Neural cell (in vitro differentiated cells): ENCODE results near the gene KCTD19. TPM values are rescaled to one million over a fixed set of nuclear protein-coding genes. Genes with fewer than 3 reads are reported as not detected.

Experiments used
- H2AFZ ChIP-seq: fragments of 200-600, 300-800 bp; sonication (generic), shearing (Covaris generic); 2 replicates; pipeline ENCODE4 v1.6.0; 2014; ENCODE audit warnings: low read depth, mild to moderate bottlenecking, antibody characterized with exemption, low read length, moderate library complexity
- H3F3A ChIP-seq: fragments of 200-600 bp; shearing (Covaris generic); 2 replicates; pipeline ENCODE4 v1.6.1; 2016; ENCODE audit warnings: mild to moderate bottlenecking, moderate library complexity, mixed read lengths, antibody characterized with exemption, low read length; ENCODE audit not compliant: insufficient read depth, poor library complexity, severe bottlenecking
- H3K27ac ChIP-seq: fragments of 200-600, 300-800 bp; sonication (generic), shearing (Covaris generic); 2 replicates; pipeline ENCODE4 v1.5.1; 2014; ENCODE audit warnings: mild to moderate bottlenecking, low read length, moderate library complexity
- H3K27me3 ChIP-seq: fragments of 300-800, 200-600 bp; sonication (generic), shearing (Covaris generic); 2 replicates; pipeline ENCODE4 v1.6.0; 2014; ENCODE audit warnings: mild to moderate bottlenecking, low read depth, low read length, moderate library complexity; ENCODE audit not compliant: insufficient read depth
- H3K36me3 ChIP-seq: fragments of 300-800, 200-600 bp; sonication (generic), shearing (Covaris generic); 2 replicates; pipeline ENCODE4 v1.5.1; 2014; ENCODE audit warnings: mild to moderate bottlenecking, antibody characterized with exemption, low read length, moderate library complexity; ENCODE audit not compliant: insufficient read depth
- H3K4me2 ChIP-seq: fragments of 300-800, 200-600 bp; sonication (generic), shearing (Covaris generic); 2 replicates; pipeline ENCODE4 v1.6.0; 2014; ENCODE audit warnings: mild to moderate bottlenecking, low read length
- H3K4me3 ChIP-seq: fragments of 300-800, 200-600 bp; sonication (generic), shearing (Covaris generic); 2 replicates; pipeline ENCODE4 v1.5.1; 2014; ENCODE audit warnings: mild to moderate bottlenecking, low read length, moderate library complexity
- H3K79me2 ChIP-seq: fragments of 200-600 bp; shearing (Covaris generic); replicated peaks from 2 replicates; pipeline ENCODE4 v1.6.0; 2014; ENCODE audit warnings: mild to moderate bottlenecking, low read length, moderate library complexity; ENCODE audit not compliant: insufficient read depth
- H3K9ac ChIP-seq: fragments of 300-800, 200-600 bp; sonication (generic), shearing (Covaris generic); 2 replicates; pipeline ENCODE4 v1.6.1; 2016; ENCODE audit warnings: mild to moderate bottlenecking, low read length, mixed read lengths
- H3K9me2 ChIP-seq: fragments of 200-600 bp; shearing (Covaris generic); 2 replicates; pipeline ENCODE4 v1.6.1; 2016; ENCODE audit warnings: mild to moderate bottlenecking, low read length, mixed read lengths; ENCODE audit not compliant: insufficient read depth
- H3K9me3 ChIP-seq: fragments of 200-600, 300-800 bp; sonication (generic), shearing (Covaris generic); 2 replicates; pipeline ENCODE4 v1.6.1; 2016; ENCODE audit warnings: mild to moderate bottlenecking, mixed run types, low read length, moderate library complexity, mixed read lengths
- H4K20me1 ChIP-seq: fragments of 200-600 bp; shearing (Covaris generic); 2 replicates; pipeline ENCODE4 v1.6.1; 2016; ENCODE audit warnings: mild to moderate bottlenecking, mixed run types; ENCODE audit not compliant: insufficient read depth
- EP300 ChIP-seq: fragments of 450-650 bp; conservative IDR thresholded peaks from 2 replicates; pipeline ENCODE4 v1.6.1; 2014; ENCODE audit warnings: antibody characterized with exemption, mild to moderate bottlenecking, moderate library complexity; ENCODE audit not compliant: poor library complexity, severe bottlenecking
- EZH2 ChIP-seq: fragments of 200-600, 300-800 bp; shearing (Covaris generic), sonication (generic); IDR thresholded peaks from 2 replicates; pipeline ENCODE4 v1.6.1; 2014; ENCODE audit warnings: antibody characterized with exemption, low read length, borderline replicate concordance, mild to moderate bottlenecking; ENCODE audit not compliant: insufficient read depth, poor library complexity, severe bottlenecking
- MXI1 ChIP-seq: fragments of 450-650 bp; conservative IDR thresholded peaks from 2 replicates; pipeline ENCODE4 v1.6.1; 2014; ENCODE audit warnings: antibody characterized with exemption, mild to moderate bottlenecking; ENCODE audit not compliant: poor library complexity, severe bottlenecking
- POLR2AphosphoS5 ChIP-seq: IDR thresholded peaks from 2 replicates; pipeline ENCODE4 v1.6.1; 2012
- RAD21 ChIP-seq: fragments of 450-650 bp; conservative IDR thresholded peaks from 2 replicates; pipeline ENCODE4 v1.6.1; 2014; ENCODE audit warnings: antibody characterized with exemption, mild to moderate bottlenecking, moderate library complexity
- SMC3 ChIP-seq: fragments of 450-650 bp; conservative IDR thresholded peaks from 2 replicates; pipeline ENCODE4 v1.6.1; 2014; ENCODE audit warnings: antibody characterized with exemption, mild to moderate bottlenecking, moderate library complexity; ENCODE audit not compliant: poor library complexity
- TAF1 ChIP-seq: IDR thresholded peaks from 2 replicates; pipeline ENCODE4 v1.6.1; 2012; ENCODE audit warnings: low read depth
- polyA plus RNA-seq: library from polyadenylated mRNA; depleted of rRNA; stranded (reverse); fragments of >200 nt; gene quantifications from 2 replicates; pipeline ENCODE4 v1.2.3, GENCODE V29; 2014
- TF ChIP-seq, protein P1 (sequence below): IDR thresholded peaks from 2 replicates; pipeline ENCODE4 v1.6.1; 2012; ENCODE audit warnings: borderline replicate concordance
- TF ChIP-seq, protein P2 (sequence below): fragments of 450-650 bp; IDR thresholded peaks from 2 replicates; pipeline ENCODE4 v1.5.1; 2014; ENCODE audit warnings: antibody characterized with exemption, mild to moderate bottlenecking, moderate library complexity; ENCODE audit not compliant: poor library complexity, severe bottlenecking

KCTD19 gene
- polyA plus RNA-seq, 1 donor from 2014 or later: 0.45 TPM

DNA sequence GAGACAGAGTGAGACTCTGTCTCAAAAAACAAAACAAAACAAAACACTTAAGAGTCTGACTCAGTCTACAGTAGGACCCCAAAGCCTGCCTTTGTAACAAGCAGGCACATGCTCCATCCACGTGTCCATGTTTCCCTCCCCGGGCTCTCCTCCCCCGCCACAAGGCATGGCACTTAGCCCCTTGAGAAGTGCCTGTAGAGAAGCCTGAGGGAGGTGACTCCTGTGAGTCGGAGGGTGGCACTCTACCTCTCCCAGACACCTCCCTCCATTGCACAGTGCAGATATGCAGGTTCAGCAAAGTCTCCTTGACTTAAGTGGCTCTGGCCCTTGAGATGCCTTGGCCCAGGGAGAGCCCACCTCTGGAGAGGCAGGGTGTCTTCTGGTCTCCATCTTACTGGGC lies 86.0 kb downstream of the KCTD19 start:
- Histone ChIP-seq H3K9me3 (no peaks in the 10 kb centered on the region), H2AFZ (no peak overlapping the region), H3K9me2 (no peaks in the 10 kb centered on the region), H3K27me3 (no peaks in the 10 kb centered on the region), H3K4me3 (no peak overlapping the region), H4K20me1 (no peaks in the 10 kb centered on the region), H3K79me2 (no peaks in the 10 kb centered on the region), H3K4me2 (no peak overlapping the region), H3F3A (no peaks in the 10 kb centered on the region), H3K9ac (no peak overlapping the region), H3K36me3 (no peaks in the 10 kb centered on the region), H3K27ac (no peak overlapping the region)
- TF ChIP-seq RAD21 (no peak), POLR2AphosphoS5 (no peak), TAF1 (no peak), EP300 (no peak), SMC3 (no peak), EZH2 (no peak), MXI1 (no peak)
- TF ChIP-seq, protein P1, sequence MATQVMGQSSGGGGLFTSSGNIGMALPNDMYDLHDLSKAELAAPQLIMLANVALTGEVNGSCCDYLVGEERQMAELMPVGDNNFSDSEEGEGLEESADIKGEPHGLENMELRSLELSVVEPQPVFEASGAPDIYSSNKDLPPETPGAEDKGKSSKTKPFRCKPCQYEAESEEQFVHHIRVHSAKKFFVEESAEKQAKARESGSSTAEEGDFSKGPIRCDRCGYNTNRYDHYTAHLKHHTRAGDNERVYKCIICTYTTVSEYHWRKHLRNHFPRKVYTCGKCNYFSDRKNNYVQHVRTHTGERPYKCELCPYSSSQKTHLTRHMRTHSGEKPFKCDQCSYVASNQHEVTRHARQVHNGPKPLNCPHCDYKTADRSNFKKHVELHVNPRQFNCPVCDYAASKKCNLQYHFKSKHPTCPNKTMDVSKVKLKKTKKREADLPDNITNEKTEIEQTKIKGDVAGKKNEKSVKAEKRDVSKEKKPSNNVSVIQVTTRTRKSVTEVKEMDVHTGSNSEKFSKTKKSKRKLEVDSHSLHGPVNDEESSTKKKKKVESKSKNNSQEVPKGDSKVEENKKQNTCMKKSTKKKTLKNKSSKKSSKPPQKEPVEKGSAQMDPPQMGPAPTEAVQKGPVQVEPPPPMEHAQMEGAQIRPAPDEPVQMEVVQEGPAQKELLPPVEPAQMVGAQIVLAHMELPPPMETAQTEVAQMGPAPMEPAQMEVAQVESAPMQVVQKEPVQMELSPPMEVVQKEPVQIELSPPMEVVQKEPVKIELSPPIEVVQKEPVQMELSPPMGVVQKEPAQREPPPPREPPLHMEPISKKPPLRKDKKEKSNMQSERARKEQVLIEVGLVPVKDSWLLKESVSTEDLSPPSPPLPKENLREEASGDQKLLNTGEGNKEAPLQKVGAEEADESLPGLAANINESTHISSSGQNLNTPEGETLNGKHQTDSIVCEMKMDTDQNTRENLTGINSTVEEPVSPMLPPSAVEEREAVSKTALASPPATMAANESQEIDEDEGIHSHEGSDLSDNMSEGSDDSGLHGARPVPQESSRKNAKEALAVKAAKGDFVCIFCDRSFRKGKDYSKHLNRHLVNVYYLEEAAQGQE: no peak
- TF ChIP-seq, protein P2, sequence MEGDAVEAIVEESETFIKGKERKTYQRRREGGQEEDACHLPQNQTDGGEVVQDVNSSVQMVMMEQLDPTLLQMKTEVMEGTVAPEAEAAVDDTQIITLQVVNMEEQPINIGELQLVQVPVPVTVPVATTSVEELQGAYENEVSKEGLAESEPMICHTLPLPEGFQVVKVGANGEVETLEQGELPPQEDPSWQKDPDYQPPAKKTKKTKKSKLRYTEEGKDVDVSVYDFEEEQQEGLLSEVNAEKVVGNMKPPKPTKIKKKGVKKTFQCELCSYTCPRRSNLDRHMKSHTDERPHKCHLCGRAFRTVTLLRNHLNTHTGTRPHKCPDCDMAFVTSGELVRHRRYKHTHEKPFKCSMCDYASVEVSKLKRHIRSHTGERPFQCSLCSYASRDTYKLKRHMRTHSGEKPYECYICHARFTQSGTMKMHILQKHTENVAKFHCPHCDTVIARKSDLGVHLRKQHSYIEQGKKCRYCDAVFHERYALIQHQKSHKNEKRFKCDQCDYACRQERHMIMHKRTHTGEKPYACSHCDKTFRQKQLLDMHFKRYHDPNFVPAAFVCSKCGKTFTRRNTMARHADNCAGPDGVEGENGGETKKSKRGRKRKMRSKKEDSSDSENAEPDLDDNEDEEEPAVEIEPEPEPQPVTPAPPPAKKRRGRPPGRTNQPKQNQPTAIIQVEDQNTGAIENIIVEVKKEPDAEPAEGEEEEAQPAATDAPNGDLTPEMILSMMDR: no peak

Other genes with a start within 250 kb of the KCTD19 start
- 9.8 and 25.9 TPM in 2 replicates for gene PHAF1, start 216.8 kb downstream of the KCTD19 start, polyA plus RNA-seq
- not detected in 2 replicates for gene B3GNT9, start 175.7 kb downstream of the KCTD19 start, polyA plus RNA-seq
- 0.96 TPM in 1 of 2 replicates, not detected in the other for gene TRADD, start 166.8 kb downstream of the KCTD19 start, polyA plus RNA-seq
- gene FBXL8, start 166.8 kb downstream of the KCTD19 start, polyA plus RNA-seq: 1.2 and 2.8 TPM in 2 replicates
- gene HSF4, start 162.0 kb downstream of the KCTD19 start, polyA plus RNA-seq: 12.7 and 27.9 TPM in 2 replicates
- gene NOL3, start 156.2 kb downstream of the KCTD19 start, polyA plus RNA-seq: 8.4 and 17.0 TPM in 2 replicates
- gene MATCAP1, start 142.8 kb downstream of the KCTD19 start, polyA plus RNA-seq: 323 and 356 TPM in 2 replicates
- gene EXOC3L1, start 136.6 kb downstream of the KCTD19 start, polyA plus RNA-seq: 0.43 and 0.96 TPM in 2 replicates
- gene E2F4, start 134.6 kb downstream of the KCTD19 start, polyA plus RNA-seq: 112 and 140 TPM in 2 replicates
- gene ELMO3, start 127.6 kb downstream of the KCTD19 start, polyA plus RNA-seq: 2.2 and 3.5 TPM in 2 replicates
- gene TMEM208, start 99.6 kb downstream of the KCTD19 start, polyA plus RNA-seq: 39.2 and 53.5 TPM in 2 replicates
- 0.92 and 6.3 TPM in 2 replicates for gene FHOD1, start 79.3 kb downstream of the KCTD19 start, polyA plus RNA-seq
- gene SLC9A5, start 77.8 kb downstream of the KCTD19 start, polyA plus RNA-seq: 1.6 and 1.8 TPM in 2 replicates
- gene PLEKHG4, start 47.2 kb downstream of the KCTD19 start, polyA plus RNA-seq: 0.28 and 1.3 TPM in 2 replicates
- gene LRRC36, start 74 bp upstream of the KCTD19 start, polyA plus RNA-seq: 0.44 and 1.6 TPM in 2 replicates
- gene TPPP3, start 66.8 kb upstream of the KCTD19 start, polyA plus RNA-seq: 1.1 and 2.7 TPM in 2 replicates
- gene ZDHHC1, start 89.7 kb upstream of the KCTD19 start, polyA plus RNA-seq: 1.7 TPM in 1 of 2 replicates, not detected in the other
- 0.24 and 2.8 TPM in 2 replicates for gene HSD11B2, start 104.4 kb upstream of the KCTD19 start, polyA plus RNA-seq
- gene ATP6V0D1, start 154.4 kb upstream of the KCTD19 start, polyA plus RNA-seq: 188 and 195 TPM in 2 replicates
- not detected in 2 replicates for gene AGRP, start 156.8 kb upstream of the KCTD19 start, polyA plus RNA-seq
- gene RIPOR1, start 202.1 kb upstream of the KCTD19 start, polyA plus RNA-seq: 13.2 and 15.1 TPM in 2 replicates
- 40.4 and 42.8 TPM in 2 replicates for gene CTCF, start 235.8 kb upstream of the KCTD19 start, polyA plus RNA-seq